AML-193 (cell line): Measurements from ENCODE around the gene DUSP19.
"Not testable (repeated sequence)": the region's sequence is repeated elsewhere in the genome, so short reads cannot be mapped to it uniquely, and the experiment has no call there.

ENCODE experiments used
- DNase-seq, 2 experiments: peaks; one replicate each; lab custom pipeline; 2025; lab: John Stamatoyannopoulos, UW

DUSP19 gene

DNA sequence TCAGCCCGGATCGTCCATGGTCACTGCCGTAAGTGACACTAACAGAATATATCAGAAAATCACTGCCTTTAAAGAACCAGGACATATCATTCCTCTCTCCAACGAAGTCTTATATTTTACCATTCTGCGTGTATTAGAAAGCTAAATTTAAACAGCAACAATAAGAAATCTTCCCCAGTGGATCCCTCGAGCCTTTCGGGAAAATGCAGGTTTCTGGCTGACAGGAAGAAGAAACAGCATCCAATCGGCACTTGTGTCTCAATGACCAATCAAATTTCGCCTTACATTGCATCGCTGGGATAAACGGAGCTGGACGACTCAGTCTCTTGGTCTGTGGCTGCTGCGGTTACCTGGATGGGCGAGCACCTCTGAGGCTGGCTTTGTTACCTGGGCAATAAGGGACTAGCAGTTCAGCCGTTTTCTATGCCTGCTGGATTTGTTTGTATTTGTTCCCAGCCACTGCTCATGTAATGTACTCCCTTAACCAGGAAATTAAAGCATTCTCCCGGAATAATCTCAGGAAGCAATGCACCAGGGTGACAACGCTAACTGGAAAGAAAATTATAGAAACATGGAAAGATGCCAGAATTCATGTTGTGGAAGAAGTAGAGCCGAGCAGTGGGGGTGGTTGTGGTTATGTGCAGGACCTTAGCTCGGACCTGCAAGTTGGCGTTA lies at the start of gene DUSP19:
TSS of gene DUSP19 (plus strand) at position 284 of the 675 bp plus-strand sequence. CDS start at position 471, 187 bp downstream.
- DNase-seq, result peak; percentile 65 to 71

GRCh38 chr2:183029219-183029618 lies 49.3 kb upstream of the DUSP19 start:
- DNase-seq, result no peak

DNA sequence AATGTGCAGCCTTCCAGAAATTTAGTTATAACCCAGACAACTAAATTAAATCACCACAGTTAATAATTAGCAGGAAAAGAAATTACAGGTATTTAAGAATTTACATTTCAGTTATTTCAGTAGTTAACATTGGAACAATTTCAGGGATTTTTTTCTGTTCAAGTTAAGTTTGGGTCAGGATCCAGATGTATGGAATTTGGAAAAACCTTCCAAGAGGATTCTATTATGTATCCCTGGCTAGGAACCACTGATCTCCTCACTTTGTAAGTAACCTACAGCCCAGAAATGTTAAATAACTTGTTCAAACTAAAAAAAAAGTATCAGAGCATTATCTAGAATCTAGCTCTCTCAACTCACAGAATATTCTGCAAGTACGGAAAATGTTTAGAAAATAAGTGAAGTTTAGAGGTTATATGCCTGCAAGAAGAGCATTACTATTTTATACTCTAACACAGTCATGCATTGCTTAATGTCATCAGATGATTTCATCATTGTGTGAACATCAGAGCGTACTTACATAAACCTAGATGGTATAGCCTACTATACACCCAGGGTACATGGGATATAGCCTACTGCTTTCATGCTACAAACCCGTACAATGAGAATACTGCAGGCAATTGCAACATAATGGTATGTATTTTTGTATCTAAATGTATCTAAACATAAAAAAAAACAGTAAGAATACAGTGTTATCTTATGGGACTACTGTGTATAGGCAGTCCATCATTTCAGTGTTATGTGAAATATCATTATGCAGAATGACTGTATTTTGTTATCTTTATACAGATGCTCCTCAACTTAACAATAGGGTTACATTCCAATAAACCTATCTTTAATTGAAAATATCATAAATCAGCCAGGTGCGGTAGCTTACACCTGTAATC lies 46.4 kb upstream of the DUSP19 start:
- peak; percentile 7 to 15 for DNase-seq

GRCh38 chr2:183033951-183034350 lies 44.6 kb upstream of the DUSP19 start:
- DNase-seq, result no peak

DNA sequence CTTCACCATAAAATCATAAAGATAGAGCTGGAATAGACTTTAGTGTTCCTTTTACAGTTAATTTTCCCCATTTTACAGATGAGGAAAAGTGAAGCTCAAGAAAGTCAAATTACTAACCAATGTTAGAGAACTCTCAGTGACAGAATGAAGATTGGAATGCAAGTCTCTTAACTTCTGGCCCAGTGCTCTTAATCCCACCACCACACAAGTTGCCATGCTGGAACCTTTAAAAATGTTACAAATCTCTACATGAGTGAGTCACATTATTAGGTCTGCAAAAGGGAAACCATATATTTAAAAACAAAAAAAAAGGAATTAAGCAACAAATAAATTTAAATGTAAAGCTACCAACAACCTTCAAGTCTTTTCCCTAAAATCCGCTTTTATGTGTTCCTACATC lies 43.7 kb upstream of the DUSP19 start:
- no peak for DNase-seq

- no peak for DNase-seq
These were observed 43.1 kb upstream of the DUSP19 start for GRCh38 chr2:183035298-183035953.

- DNase-seq, result peak; percentile 46 to 53
These were observed 42.4 kb upstream of the DUSP19 start for GRCh38 chr2:183035954-183036669.

DNA sequence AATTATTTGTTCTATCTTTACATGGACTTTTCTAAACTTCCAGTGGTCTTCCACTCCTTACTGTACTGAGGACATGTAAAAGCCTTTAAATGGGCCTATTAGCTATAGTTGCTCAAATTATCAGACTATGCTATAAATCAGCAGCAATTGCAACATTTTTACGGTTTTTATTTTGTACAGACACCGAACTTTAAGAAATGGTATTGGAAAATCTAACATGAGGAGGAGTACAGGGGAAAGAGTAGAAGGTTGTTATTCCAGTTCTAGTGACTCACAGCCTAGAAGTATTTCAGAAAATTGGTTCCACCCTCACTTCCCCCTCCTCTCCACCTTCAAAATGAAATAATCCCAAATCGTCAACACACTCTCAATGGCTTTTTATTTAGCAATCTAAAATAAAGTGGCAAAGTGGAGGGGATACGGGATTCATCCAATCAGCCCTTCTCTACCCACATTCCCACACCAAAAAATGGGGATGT lies 41.4 kb upstream of the DUSP19 start:
- no peak for DNase-seq

- DNase-seq, result no peak
These were observed 40.8 kb upstream of the DUSP19 start for GRCh38 chr2:183037553-183038340.

DNA sequence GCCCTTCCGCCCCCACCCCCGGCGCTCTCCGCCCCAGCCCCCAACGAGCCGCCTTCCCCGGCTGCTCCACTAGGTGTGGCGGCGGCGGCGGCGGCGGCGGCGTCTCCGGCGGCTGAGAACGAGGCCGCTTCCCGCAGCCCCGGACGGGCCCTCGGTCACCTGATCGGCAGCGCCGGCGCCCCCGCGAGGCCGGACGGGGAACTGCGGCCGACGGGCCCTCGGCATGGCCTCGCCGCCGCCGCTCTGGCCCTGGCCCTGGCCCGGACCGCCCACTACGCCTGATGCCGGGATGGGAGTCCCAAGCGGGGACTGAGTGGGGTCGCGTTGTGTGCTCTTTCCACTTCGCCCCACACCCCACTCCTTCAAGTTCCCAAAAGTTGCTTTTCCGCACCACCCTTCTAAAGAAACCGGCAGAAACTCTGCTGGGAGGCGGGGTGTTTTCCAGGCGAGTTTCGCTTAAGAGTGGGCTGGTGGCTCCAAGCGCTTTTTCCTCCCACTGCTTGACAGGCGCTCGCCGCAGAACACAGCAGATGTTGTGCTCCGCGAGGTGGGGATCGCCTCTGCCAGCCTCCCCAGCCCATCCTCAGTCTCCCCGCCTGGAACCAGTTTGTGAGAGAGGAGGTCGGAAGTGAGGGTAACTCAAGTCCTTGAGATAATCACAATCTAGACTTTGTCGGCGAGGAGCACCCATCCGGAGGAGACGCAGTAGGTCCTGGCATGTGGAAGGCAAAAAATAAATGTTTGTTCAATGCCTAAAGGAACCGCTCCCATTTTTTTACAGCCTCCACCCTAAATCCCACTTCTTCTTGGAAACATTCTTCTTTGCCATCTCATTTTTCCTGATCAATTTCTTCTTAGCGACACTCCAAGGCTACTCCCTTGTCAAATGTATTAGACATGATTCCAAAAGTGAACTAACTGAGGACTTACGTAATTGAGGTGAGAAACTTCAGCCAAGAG lies 39.9 kb upstream of the DUSP19 start, which contains the start of gene NCKAP1:
TSS of gene NCKAP1 (minus strand) at position 117 of the 960 bp plus-strand sequence. CDS start 358 bp downstream, outside the sequence.
- DNase-seq, result no peak

GRCh38 chr2:183040604-183041003 lies 37.9 kb upstream of the DUSP19 start:
- no peak for DNase-seq

DNA sequence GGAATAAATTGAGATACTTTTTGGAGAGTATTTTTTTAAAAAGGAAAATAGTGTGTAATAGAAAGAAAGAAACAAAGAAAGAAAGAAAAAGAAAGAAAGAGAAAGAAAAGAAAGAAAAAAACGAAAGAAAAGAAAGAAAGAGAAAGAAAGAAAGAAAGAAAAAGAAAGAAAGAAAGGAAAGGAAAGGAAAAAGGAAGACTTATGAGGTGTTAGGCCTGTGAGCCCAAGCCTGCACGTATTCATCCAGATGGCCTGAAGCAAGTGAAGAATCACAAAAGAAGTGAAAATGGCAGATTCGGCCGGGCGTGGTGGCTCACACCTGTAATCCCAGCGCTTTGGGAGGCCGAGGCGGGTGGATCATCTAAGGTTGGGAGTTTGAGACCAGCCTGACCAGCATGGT lies 35.0 kb upstream of the DUSP19 start:
- not testable (repeated sequence) for DNase-seq

DNA sequence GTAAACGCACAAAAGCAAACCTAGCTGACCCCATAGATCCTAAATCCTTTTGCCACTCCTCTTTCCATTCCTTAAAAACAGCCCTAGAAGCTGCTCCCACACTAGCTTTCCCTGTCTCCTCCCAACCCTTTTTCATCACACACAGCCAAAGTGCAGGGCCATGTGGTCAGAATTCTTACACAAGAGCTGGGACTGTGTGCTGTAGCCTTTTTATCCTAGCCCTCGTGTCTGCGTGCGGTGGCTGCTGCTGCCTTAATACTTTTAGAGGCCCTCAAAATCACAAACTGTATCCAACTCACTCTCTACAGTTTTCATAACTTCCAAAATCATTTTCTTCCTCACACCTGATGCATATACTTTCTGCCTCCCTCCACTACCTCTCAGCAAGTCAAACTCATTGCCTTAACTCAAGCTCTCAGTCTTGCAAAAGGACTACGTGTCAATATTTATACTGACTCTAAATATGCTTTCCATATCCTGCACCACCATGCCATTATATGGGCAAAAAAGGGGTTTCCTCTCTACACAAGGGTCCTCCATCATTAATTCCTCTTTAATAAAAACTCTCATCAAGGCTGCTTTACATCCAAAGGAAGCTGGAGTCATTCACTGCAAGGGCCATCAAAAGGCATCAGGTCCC lies 30.9 kb upstream of the DUSP19 start:
- DNase-seq, result not testable (repeated sequence)

GRCh38 chr2:183049420-183049819 lies 29.1 kb upstream of the DUSP19 start:
- DNase-seq, result no peak

DNA sequence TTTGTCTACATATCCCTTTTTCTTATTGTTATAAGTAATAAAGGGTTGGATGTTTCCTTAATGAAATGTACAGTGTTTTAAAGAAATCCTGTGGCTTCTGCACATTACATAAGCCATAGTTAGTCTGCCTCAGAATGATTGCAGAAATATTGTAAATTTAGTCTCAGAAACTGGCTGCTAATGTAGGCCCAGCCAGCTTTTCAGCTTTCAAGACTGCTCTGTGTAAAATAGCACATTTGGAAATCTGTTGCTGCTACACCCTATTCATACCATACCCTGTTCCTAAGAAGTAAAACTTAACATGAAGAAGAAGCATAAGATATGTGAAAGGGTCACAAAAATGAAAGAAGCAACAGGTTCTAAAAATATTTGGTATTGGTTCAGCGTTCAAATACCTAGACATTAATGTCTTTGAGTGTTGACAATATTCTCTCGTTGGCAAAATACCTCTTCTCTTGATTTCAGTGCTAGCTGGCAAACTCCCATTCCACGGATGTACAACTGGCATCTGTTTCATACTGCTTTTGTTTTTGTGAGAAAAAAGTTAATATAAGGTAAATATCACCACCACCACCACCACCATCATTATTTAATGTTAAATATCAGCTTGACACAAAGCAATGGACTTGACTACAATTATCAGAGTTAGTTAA lies 21.1 kb upstream of the DUSP19 start:
- no peak for DNase-seq

- DNase-seq, result no peak
These were observed 19.0 kb upstream of the DUSP19 start for GRCh38 chr2:183059561-183059960.

- DNase-seq, result no peak
These were observed 17.8 kb upstream of the DUSP19 start for GRCh38 chr2:183060571-183061231.

GRCh38 chr2:183063083-183063482 lies 15.5 kb upstream of the DUSP19 start:
- DNase-seq, result no peak
